ENCODE data around the gene APCDD1L. TPM values are rescaled to one million over a fixed set of nuclear protein-coding genes. Genes with fewer than 3 reads are reported as not detected.

Gene APCDD1L
- total and polyA plus RNA-seq, 2 of the 8 experiments (the other 6 are each of a cell fraction or from before 2014, with no cell fraction given), result 0.83 to 3.1 TPM

GRCh38 chr20:58522666-58523065 lies 7.5 kb upstream of the APCDD1L start (continued):
- TF ChIP-seq CHD7 (IDR thresholded peaks at IDR 0.05; ENCODE audit: insufficient replicate concordance, low read length), result no peak
- no peak for TF ChIP-seq ATF3 (IDR thresholded peaks at IDR 0.05; ENCODE audit: insufficient read depth, low read depth, low read length)
- TF ChIP-seq CTCF (IDR thresholded peaks at IDR 0.05; ENCODE audit: control extremely low read depth in 1 of 3, insufficient read depth in 1 of 3, low read depth in 1 of 3, low read length in 3 of 3), result no peak
- TF ChIP-seq TAF7 (optimal IDR thresholded peaks at IDR 0.05; ENCODE audit: borderline replicate concordance, low read depth, low read length), result no peak
- TF ChIP-seq CREB1 (IDR thresholded peaks at IDR 0.05), result no peak
- no peak for TF ChIP-seq RNF2 (IDR thresholded peaks at IDR 0.05; ENCODE audit: borderline replicate concordance, low read depth, low read length, missing control alignments, poor library complexity, severe bottlenecking)
- TF ChIP-seq CHD1 (IDR thresholded peaks at IDR 0.05; ENCODE audit: low read depth, low read length), result no peak
- TF ChIP-seq HDAC6 (IDR thresholded peaks at IDR 0.05; ENCODE audit: low read depth, low read length), result no peak
